ENCODE measurements around the gene CD36.

Gene CD36

GRCh38 chr7:80629023-80629422 is 9.4 kb upstream of the CD36 start:
- DNase-seq: no peak

- DNase-seq: no peak
Observed at GRCh38 chr7:80630608-80631405, 7.6 kb upstream of the CD36 start.

GRCh38 chr7:80631421-80631820 is 7.0 kb upstream of the CD36 start:
- DNase-seq: no peak

DNA sequence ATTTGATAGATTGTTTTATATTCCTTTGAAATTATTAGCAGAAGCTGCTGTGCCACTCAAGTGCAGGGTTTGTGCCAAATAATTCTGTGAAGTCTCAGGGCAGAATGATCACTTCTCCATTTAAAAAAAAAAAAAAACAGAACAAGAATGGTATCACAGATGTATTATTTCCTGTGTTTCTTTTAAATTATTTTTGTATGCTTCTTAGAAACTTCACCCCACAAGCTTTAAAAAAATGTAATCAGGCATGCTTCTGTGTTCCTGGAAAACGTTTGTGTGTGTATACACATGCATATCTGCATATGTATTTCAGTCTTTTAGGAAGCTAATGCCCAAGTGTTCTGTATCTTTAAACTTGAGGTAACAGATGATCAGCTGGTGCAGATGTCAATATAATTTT is 6.3 kb upstream of the CD36 start:
- DNase-seq: no peak

- DNase-seq: no peak
Observed at GRCh38 chr7:80632819-80633218, 5.6 kb upstream of the CD36 start.

- no peak for DNase-seq
Observed at GRCh38 chr7:80634505-80634904, 3.9 kb upstream of the CD36 start.

DNA sequence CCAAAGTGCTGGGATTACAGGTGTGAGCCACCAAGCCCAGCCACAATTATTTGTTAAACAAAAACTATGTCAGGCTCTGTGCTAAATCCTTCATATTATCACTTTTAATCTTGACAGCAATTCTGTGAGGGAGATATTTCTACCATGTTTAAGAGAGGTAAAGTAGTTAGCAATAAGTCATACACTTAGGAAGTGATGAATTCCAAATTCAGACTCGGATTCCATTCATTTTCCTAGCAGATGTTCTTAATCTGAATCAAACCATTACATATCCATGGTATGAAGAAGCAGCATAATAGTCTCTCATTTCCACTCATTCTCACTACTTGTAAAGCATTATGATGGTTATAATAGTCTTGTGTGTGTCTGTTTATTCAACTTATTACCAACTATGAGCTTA is 2.9 kb upstream of the CD36 start:
- no peak for DNase-seq

DNA sequence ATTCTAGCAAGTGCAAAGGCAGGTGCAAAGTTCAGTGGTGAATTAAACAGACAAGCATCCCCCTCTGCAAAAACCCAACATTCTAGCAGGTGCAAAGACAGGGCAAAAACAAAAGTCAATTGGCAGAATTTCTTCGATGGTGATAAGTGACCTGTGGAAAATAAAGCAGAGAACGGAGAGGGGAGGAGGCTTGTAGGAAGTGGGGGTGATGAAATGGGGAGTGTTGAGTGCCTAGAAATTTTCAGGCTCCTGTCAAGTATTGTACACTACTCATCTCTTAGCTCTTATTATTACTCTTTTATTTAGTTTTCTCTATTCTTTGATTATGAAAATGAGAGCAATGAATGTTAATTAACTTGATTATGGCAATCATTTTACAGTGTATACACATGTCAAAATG is 2.4 kb upstream of the CD36 start:
- no peak for DNase-seq

DNA sequence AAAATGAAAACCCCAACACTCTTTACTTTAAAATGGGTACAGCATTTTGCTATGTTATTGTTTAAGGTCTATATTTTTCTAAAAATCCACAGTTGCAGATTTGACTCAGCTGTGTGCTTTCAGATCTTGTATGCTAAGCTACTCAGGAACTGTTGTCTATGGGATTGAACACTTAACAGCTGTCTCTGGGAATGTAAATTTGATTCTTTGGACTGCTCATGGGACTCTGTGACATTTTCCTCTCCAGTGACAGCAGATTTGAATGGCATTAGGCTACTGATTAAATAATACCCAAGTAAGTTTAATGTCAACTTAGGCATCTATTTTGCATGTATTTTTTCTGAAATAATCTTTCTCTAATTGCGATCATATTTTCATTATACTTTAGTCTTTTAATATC is 1.7 kb upstream of the CD36 start:
- no peak for DNase-seq

DNA sequence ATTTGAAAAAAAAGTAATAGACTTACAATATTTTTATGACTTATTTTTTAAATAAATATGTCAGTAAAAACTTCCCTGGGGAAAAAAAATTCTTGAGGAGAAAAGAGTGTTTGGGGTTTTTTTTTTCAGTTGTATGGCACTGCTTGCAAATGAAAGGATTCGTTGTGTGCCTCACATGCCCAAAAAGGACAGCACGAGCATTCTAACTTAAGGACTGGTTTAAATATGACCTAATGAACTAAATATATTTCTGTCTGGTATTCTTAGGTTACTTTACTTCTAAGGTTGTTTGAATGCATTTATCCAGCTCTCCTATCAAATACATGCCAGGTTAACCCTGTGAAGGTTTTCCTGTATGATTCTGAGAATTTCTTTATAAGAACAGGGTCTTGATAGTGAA is 988 bp upstream of the CD36 start:
- no peak for DNase-seq

DNA sequence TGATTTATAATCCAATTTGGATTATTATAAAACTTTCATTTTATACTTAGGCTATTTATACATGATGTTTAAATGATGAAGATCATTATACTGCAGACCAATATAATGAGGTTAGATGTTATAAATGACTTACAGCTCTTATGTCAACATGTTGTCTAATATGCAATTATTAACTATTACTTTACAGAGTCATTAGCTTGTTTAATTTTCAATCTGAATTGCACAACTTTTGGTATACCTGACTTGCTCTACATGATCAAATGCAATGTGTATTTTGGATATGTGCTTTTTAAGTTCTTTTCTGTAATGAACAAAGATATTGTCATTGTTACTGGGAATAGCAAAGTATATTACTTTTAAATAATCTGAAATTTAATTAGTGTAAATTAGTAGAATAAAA is 569 bp downstream of the CD36 start:
- DNase-seq: no peak

DNA sequence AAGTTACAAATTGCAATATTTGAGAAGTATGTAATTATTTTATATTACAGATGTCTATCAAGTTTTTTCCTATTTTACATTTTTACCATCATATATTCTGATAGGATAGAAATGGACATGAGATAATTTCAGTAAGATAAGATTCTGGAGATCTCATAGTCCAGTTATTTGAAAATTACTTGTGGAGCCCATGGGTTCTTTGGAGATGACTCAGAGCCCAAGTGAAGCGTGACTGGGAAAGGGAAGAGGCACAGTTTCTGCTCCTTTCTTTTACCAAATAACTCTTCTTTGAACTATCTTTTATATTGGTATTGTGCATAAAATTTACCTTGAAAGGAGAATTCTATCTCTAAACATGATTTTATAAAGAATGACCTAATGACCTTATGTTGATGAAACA is 2.4 kb downstream of the CD36 start:
- DNase-seq: no peak

GRCh38 chr7:80641548-80641947 is 3.1 kb downstream of the CD36 start:
- DNase-seq: no peak

GRCh38 chr7:80642871-80643270 is 4.4 kb downstream of the CD36 start:
- no peak for DNase-seq

DNA sequence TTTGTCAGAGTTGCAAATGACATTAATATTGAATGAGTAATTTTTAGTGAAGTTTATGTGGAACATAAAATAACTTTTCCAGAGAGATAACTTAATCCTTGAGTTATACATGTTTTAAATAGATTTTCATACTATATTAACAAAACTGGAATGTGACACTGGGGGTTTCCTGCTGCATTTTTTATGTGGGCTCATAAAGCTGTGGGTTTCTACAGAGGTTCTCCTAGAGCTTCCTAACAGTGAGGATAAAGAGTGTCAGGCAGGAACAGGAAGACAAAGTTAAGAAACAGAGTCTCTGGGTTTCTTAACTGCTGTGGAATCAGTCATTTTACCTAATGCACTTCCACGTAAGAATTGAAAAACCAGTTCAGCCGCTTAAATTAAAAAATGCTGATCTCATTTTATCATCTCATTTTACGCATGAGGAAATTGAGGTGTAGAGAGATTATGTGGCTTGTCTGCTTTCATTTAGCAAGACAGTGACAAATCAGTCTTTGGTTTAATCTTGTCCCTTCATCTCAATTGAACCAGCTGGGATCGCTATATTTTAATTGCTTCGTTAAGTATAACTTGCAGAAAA is 5.0 kb downstream of the CD36 start:
- DNase-seq: no peak

DNA sequence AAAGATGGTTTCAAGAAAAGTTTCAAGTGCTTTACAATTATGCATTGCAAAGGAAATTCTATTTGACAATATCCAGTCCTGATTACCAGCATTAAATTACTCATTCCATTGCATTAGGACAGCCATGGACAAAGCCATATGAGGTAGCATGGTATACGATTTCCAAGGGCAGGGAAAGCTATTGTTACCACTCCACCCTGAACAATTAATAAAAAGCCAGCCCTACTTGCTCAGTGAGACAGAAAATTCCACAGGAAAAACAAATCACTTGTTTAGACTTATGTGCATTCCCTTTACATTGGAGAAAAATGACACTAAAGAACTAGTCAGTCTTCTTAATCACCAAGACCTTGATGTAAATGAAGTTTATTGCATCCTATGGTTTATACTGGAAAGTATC is 5.6 kb downstream of the CD36 start:
- no peak for DNase-seq

DNA sequence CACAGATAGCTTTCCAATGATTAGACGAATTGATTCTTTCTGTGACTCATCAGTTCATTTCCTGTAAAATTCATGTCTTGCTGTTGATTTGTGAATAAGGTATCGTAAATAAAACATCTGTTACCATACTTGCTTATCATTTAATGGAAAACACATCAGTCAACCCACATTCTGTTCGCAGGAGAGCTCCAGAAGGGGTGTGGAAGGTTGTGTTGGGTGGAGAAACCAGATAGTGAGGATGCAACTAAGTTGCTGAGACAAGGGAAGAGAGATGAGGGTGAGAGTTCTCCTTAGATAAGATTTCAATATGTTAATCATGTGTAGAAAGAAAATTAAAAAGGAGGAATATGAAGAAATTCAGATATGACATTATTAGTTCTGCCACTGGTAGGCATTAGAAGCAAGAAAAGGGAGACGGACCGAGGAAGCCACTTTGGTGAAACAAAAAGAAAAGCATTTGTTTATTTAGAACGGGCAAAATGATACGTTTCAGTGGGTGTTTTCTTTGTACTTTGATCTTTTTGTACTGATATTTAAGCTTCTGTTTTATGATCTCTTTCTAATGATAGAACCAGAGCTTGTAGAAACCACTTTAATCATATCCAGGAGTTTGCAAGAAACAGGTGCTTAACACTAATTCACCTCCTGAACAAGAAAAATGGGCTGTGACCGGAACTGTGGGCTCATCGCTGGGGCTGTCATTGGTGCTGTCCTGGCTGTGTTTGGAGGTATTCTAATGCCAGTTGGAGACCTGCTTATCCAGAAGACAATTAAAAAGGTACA is 7.8 kb downstream of the CD36 start:
- no peak for DNase-seq

DNA sequence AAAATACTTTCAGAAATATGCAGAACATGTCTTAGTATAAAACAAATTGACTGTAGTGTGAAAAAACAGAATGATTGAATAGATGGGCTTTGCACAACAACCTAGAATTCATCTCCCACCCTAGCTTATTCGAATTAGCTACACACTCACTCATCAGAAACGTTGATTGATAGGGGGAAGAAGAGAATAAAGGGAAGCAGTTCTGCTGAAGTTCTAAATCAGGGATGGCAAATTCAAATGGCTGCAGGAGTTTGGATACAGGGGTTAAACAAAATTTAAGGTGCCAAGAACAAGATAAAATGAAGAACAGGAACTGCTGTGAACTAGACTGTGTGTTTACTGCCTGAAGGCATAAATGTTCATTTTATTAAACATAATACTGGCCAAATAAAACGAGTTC is 9.0 kb downstream of the CD36 start:
- DNase-seq: no peak

GRCh38 chr7:80648031-80648600 is 9.7 kb downstream of the CD36 start:
- no peak for DNase-seq

- DNase-seq: no peak
Observed at GRCh38 chr7:80649011-80649410, 10.6 kb downstream of the CD36 start.

GRCh38 chr7:80650030-80650429 is 11.6 kb downstream of the CD36 start:
- DNase-seq: no peak

GRCh38 chr7:80651471-80651870 is 13.0 kb downstream of the CD36 start:
- DNase-seq: no peak

GRCh38 chr7:80653244-80653643 is 14.8 kb downstream of the CD36 start:
- DNase-seq: no peak

GRCh38 chr7:80654887-80655340 is 16.5 kb downstream of the CD36 start:
- no peak for DNase-seq
